KMS-11 (cell line): ENCODE data around the gene RETREG1.

ENCODE experiments used
- H2AFZ ChIP-seq: fragments of 200-600 bp; sonication (generic); 2 replicates; pipeline ENCODE4 v1.6.1; 2016; ENCODE audit warnings: antibody characterized with exemption, mixed run types, low read depth
- H3K27ac ChIP-seq: fragments of 200-600 bp; sonication (generic); 2 replicates; pipeline ENCODE4 v1.6.1; 2016; ENCODE audit warnings: mild to moderate bottlenecking, mixed run types
- H3K27me3 ChIP-seq: fragments of 200-600 bp; sonication (generic); 2 replicates; pipeline ENCODE4 v1.6.1; 2017; ENCODE audit warnings: mild to moderate bottlenecking, low read depth, mixed run types, moderate library complexity; ENCODE audit not compliant: insufficient read depth
- H3K36me3 ChIP-seq: fragments of 200-600 bp; sonication (generic); 2 replicates; pipeline ENCODE4 v1.6.1; 2017; ENCODE audit warnings: mild to moderate bottlenecking, mixed run types; ENCODE audit not compliant: insufficient read depth
- H3K4me1 ChIP-seq: fragments of 200-600 bp; sonication (generic); 2 replicates; pipeline ENCODE4 v1.6.1; 2016; ENCODE audit warnings: mild to moderate bottlenecking, low read depth, mixed run types; ENCODE audit not compliant: poor library complexity, severe bottlenecking
- H3K4me2 ChIP-seq: fragments of 200-600 bp; sonication (generic); 2 replicates; pipeline ENCODE4 v1.7.0; 2016; ENCODE audit warnings: mild to moderate bottlenecking, mixed run types
- H3K4me3 ChIP-seq: fragments of 200-600 bp; sonication (generic); IDR thresholded peaks from 2 replicates; pipeline ENCODE4 v1.6.1; 2017; ENCODE audit warnings: low read depth, low read length, mixed read lengths; ENCODE audit not compliant: insufficient read depth
- H3K79me2 ChIP-seq: fragments of 200-600 bp; sonication (generic); 2 replicates; pipeline ENCODE4 v1.6.1; 2016; ENCODE audit warnings: low read depth, mixed run types; ENCODE audit not compliant: insufficient read depth
- H3K9ac ChIP-seq: fragments of 200-600 bp; sonication (generic); 2 replicates; pipeline ENCODE4 v1.6.1; 2016; ENCODE audit warnings: mild to moderate bottlenecking, mixed run types
- H4K20me1 ChIP-seq: fragments of 200-600 bp; sonication (generic); 2 replicates; pipeline ENCODE4 v1.6.1; 2016; ENCODE audit warnings: mild to moderate bottlenecking, mixed run types; ENCODE audit not compliant: insufficient read depth
- TF ChIP-seq, protein P1 (sequence below): fragments of 200-600 bp; sonication (generic); conservative IDR thresholded peaks from 2 replicates; pipeline ENCODE4 v1.6.1; 2017; ENCODE audit warnings: low read depth, mild to moderate bottlenecking, antibody characterized with exemption, low read length, moderate library complexity, mixed read lengths

RETREG1 gene

DNA sequence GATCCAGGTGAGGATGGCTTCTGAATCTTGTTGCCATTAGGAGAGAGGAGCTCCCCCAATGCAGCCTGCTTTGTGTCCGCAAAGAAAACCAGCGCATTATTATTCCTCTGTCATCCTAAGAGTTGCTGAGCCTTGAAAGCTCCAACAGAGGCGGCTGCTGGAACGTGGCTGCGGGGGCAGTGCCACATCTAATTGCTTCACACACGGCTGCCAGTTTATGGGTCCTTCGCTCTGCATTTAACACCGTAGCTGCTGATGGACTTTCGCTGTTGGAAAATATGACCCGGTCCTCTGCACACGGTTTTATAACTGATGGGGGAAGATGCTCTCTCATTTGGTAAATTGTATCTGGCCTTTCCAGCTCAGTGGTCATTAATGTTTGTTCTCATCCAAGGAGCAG, 189.2 kb downstream of the RETREG1 start:
- Histone ChIP-seq H3K36me3 (no peaks in the 10 kb centered on the region), H4K20me1 (no peaks in the 10 kb centered on the region), H3K4me3 (no peak overlapping the region), H3K79me2 (no peaks in the 10 kb centered on the region), H3K4me2 (no peak overlapping the region), H3K27ac (no peak overlapping the region), H3K27me3 (no peaks in the 10 kb centered on the region), H3K9ac (no peak overlapping the region), H2AFZ (no peak overlapping the region), H3K4me1 (no peaks in the 10 kb centered on the region)
- TF ChIP-seq, protein P1, sequence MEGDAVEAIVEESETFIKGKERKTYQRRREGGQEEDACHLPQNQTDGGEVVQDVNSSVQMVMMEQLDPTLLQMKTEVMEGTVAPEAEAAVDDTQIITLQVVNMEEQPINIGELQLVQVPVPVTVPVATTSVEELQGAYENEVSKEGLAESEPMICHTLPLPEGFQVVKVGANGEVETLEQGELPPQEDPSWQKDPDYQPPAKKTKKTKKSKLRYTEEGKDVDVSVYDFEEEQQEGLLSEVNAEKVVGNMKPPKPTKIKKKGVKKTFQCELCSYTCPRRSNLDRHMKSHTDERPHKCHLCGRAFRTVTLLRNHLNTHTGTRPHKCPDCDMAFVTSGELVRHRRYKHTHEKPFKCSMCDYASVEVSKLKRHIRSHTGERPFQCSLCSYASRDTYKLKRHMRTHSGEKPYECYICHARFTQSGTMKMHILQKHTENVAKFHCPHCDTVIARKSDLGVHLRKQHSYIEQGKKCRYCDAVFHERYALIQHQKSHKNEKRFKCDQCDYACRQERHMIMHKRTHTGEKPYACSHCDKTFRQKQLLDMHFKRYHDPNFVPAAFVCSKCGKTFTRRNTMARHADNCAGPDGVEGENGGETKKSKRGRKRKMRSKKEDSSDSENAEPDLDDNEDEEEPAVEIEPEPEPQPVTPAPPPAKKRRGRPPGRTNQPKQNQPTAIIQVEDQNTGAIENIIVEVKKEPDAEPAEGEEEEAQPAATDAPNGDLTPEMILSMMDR = no peak
